ENCODE results near the gene FIS1. TPM values are rescaled to one million over a fixed set of nuclear protein-coding genes. Genes with fewer than 3 reads are reported as not detected.
A peak's percentile ranks its signal among the peaks of the same experiment; 100 is the strongest.

The FIS1 gene
- total RNA-seq, 1 experiment from 2014 or later = 200 TPM

GRCh38 chr7:101218236-101219125 lies 26.4 kb downstream of the FIS1 start:
- TSS peak; percentile 51 for BruUV-seq (replicated peaks)
- Histone ChIP-seq H3K9me2 (ENCODE audit: insufficient read depth) (no peaks in the 10 kb centered on the region), H3K27me3 (ENCODE audit: insufficient read depth, low read depth) (no peaks in the 10 kb centered on the region), H3K79me2 (ENCODE audit: low read depth) (peaks cover 38% of the 10 kb centered on the region), H3K4me3 (peak overlapping the region; percentile 82), H3K36me3 (ENCODE audit: low read depth) (no peaks in the 10 kb centered on the region), H3K4me1 (replicated peaks; ENCODE audit: insufficient read depth) (0 out of 2 replicates have a peak, but pooled peaks cover 12% of the 10 kb centered on the region), H2AFZ (peak overlapping the region; percentile 94), H4K20me1 (ENCODE audit: insufficient read depth) (no peaks in the 10 kb centered on the region; the same call in 1 of the 2 replicates), H3K9me3 (ENCODE audit: insufficient read depth, low read depth) (no peaks in the 10 kb centered on the region), H3F3A (ENCODE audit: insufficient read depth, low read depth) (no peaks in the 10 kb centered on the region), H3K27ac (no peak overlapping the region), H3K4me2 (peak overlapping the region; percentile 83)
- DNase-seq = no peak
- TF ChIP-seq CTCF (conservative IDR thresholded peaks at IDR 0.05) (no peak), EZH2 (IDR thresholded peaks at IDR 0.05; ENCODE audit: low read depth) (no peak)
- POLR2A ChIA-PET (ENCODE audit: unreplicated experiment) = interaction anchor here (0.6 to 1.7 kb wide), 11 partner anchors 14 to 790 kb away, joined by 3 to 61 read pairs (median 3); partner anchors contain the start of genes SERPINE1 and ZCWPW1
- CTCF ChIA-PET = interaction anchor here (0.8 to 1.7 kb wide), 4 partner anchors 26 to 74 kb away, joined by 3 to 22 read pairs (median 8); partner anchors contain the start of gene FIS1
- intact Hi-C loops (cut with micrococcal nuclease; ENCODE audit: unreplicated experiment) = loop anchor here (1.0 kb wide), 2 partner anchors 14 to 26 kb away; no protein-coding TSS in a partner anchor

- peaks cover 38% of the 10 kb centered on the region for H3K79me2 ChIP-seq (ENCODE audit: low read depth)
- TF ChIP-seq CTCF (conservative IDR thresholded peaks at IDR 0.05) = no peak
- TF ChIP-seq EZH2 (IDR thresholded peaks at IDR 0.05; ENCODE audit: low read depth) = no peak
- H4K20me1 ChIP-seq (ENCODE audit: insufficient read depth) = no peaks in the 10 kb centered on the region; the same call in 1 of the 2 replicates
- CTCF ChIA-PET = interaction anchor here (0.5 to 1.7 kb wide), 10 partner anchors 17 to 492 kb away, joined by 3 to 22 read pairs (median 6); partner anchors contain the start of genes FIS1, IFT22 and VGF
- intact Hi-C loops (cut with micrococcal nuclease; ENCODE audit: unreplicated experiment) = loop anchor here (1.0 kb wide), 3 partner anchors 15 to 35 kb away; no protein-coding TSS in a partner anchor
- 0 out of 2 replicates have a peak, but pooled peaks cover 12% of the 10 kb centered on the region for H3K4me1 ChIP-seq (replicated peaks; ENCODE audit: insufficient read depth)
- peak within 1 kb of the TSS; percentile 80 for H3K27ac ChIP-seq
- no peaks in the 10 kb centered on the region for H3K36me3 ChIP-seq (ENCODE audit: low read depth)
- POLR2A ChIA-PET (ENCODE audit: unreplicated experiment) = interaction anchor here (0.6 to 1.7 kb wide), 15 partner anchors 12 to 789 kb away, joined by 3 to 61 read pairs (median 5); partner anchors contain the start of genes SERPINE1 and ZCWPW1
- no peaks in the 10 kb centered on the region for H3K9me3 ChIP-seq (ENCODE audit: insufficient read depth, low read depth)
- H3K4me2 ChIP-seq = peak within 1 kb of the TSS; percentile 83
- peak; percentile 92 to 95 for DNase-seq
- H3K9me2 ChIP-seq (ENCODE audit: insufficient read depth) = no peaks in the 10 kb centered on the region
- no peaks in the 10 kb centered on the region for H3F3A ChIP-seq (ENCODE audit: insufficient read depth, low read depth)
- peak within 1 kb of the TSS; percentile 94 for H2AFZ ChIP-seq
- no TSS peak for BruUV-seq (replicated peaks)
- H3K4me3 ChIP-seq = peak within 1 kb of the TSS; percentile 82
- no peaks in the 10 kb centered on the region for H3K27me3 ChIP-seq (ENCODE audit: insufficient read depth, low read depth)
Observed at GRCh38 chr7:101217388-101218235, 27.3 kb downstream of the FIS1 start, which contains the start of the genes PLOD3 and ZNHIT1. Gene PLOD3 (minus strand): TSS chr7:101217581. CDS start chr7:101217274, 307 bp downstream. Gene ZNHIT1 (plus strand): TSS chr7:101218165. CDS start chr7:101218196, 31 bp downstream.

Measured in PC-9 (cell line).